ENCODE measurements around the gene KRTAP9-8. TPM values are rescaled to one million over a fixed set of nuclear protein-coding genes. Genes with fewer than 3 reads are reported as not detected.

The KRTAP9-8 gene
- total RNA-seq = not detected in 2 replicates

GRCh38 chr17:41237949-41238437 is at the start of gene KRTAP9-8:
TSS of gene KRTAP9-8 (plus strand) at chr17:41237999. CDS start at chr17:41238052, 53 bp downstream.

GRCh38 chr17:41189837-41190318 is 47.9 kb upstream of the KRTAP9-8 start, which contains the start of gene KRTAP9-1:
TSS of gene KRTAP9-1 (plus strand) at chr17:41189887. CDS start at chr17:41189887, 0 bp downstream.

GRCh38 chr17:41226598-41227095 is 11.2 kb upstream of the KRTAP9-8 start, which contains the start of gene KRTAP9-2:
TSS of gene KRTAP9-2 (plus strand) at chr17:41226648. CDS start at chr17:41226655, 7 bp downstream.

GRCh38 chr17:41232399-41233105 is 5.2 kb upstream of the KRTAP9-8 start, which contains the start of gene KRTAP9-3:
TSS of gene KRTAP9-3 (plus strand) at chr17:41232449. CDS start at chr17:41232502, 53 bp downstream.

GRCh38 chr17:41249637-41250240 is 11.9 kb downstream of the KRTAP9-8 start, which contains the start of gene KRTAP9-4:
TSS of gene KRTAP9-4 (plus strand) at chr17:41249687. CDS start at chr17:41249721, 34 bp downstream.

GRCh38 chr17:41255381-41256290 is 17.8 kb downstream of the KRTAP9-8 start, which contains the start of gene KRTAP9-9:
TSS of gene KRTAP9-9 (plus strand) at chr17:41255384.

GRCh38 chr17:41265078-41265477 is 27.3 kb downstream of the KRTAP9-8 start, which contains the start of gene KRTAP9-6:
TSS of gene KRTAP9-6 (plus strand) at chr17:41265378. CDS start at chr17:41265378, 0 bp downstream.

GRCh38 chr17:41275648-41276190 is 37.9 kb downstream of the KRTAP9-8 start, which contains the start of gene KRTAP9-7:
TSS of gene KRTAP9-7 (plus strand) at chr17:41275698. CDS start at chr17:41275698, 0 bp downstream.

Small RNA genes within 50 kb of the gene (small RNA-seq; reads per million reads assigned to genes)
- gene KRTAP9-10P (ENCODE audit: low replicate concordance) = not detected

Other genes with a start within 250 kb of the KRTAP9-8 start
- gene KRTAP3-3, start 243.8 kb upstream of the KRTAP9-8 start, total RNA-seq = not detected in 2 replicates
- not detected in 2 replicates for gene KRTAP3-2, start 238.1 kb upstream of the KRTAP9-8 start, total RNA-seq
- not detected in 2 replicates for gene KRTAP3-1, start 228.9 kb upstream of the KRTAP9-8 start, total RNA-seq
- gene KRTAP1-5, start 210.8 kb upstream of the KRTAP9-8 start, total RNA-seq = 1.5 and 14.2 TPM in 2 replicates
- not detected in 2 replicates for gene KRTAP1-4, start 207.8 kb upstream of the KRTAP9-8 start, total RNA-seq
- gene KRTAP1-3, start 203.1 kb upstream of the KRTAP9-8 start, total RNA-seq = not detected in 2 replicates
- gene KRTAP1-1, start 196.5 kb upstream of the KRTAP9-8 start, total RNA-seq = not detected in 2 replicates
- gene KRTAP2-1, start 190.7 kb upstream of the KRTAP9-8 start, total RNA-seq = not detected in 2 replicates
- not detected in 2 replicates for gene KRTAP2-2, start 182.8 kb upstream of the KRTAP9-8 start, total RNA-seq
- 0.72 TPM in 1 of 2 replicates, not detected in the other for gene KRTAP2-3, start 177.9 kb upstream of the KRTAP9-8 start, total RNA-seq
- not detected in 2 replicates for gene KRTAP2-4, start 172.1 kb upstream of the KRTAP9-8 start, total RNA-seq
- not detected in 2 replicates for gene KRTAP4-7, start 153.8 kb upstream of the KRTAP9-8 start, total RNA-seq
- gene KRTAP4-8, start 139.9 kb upstream of the KRTAP9-8 start, total RNA-seq = not detected in 2 replicates
- gene KRTAP4-16, start 135.8 kb upstream of the KRTAP9-8 start, total RNA-seq = not detected in 2 replicates
- gene KRTAP4-9, start 132.6 kb upstream of the KRTAP9-8 start, total RNA-seq = not detected in 2 replicates
- gene KRTAP4-11, start 119.6 kb upstream of the KRTAP9-8 start, total RNA-seq = not detected in 2 replicates
- not detected in 2 replicates for gene KRTAP4-12, start 113.8 kb upstream of the KRTAP9-8 start, total RNA-seq
- gene KRTAP4-6, start 97.5 kb upstream of the KRTAP9-8 start, total RNA-seq = not detected in 2 replicates
- not detected in 2 replicates for gene KRTAP4-5, start 88.2 kb upstream of the KRTAP9-8 start, total RNA-seq
- not detected in 2 replicates for gene KRTAP4-4, start 77.3 kb upstream of the KRTAP9-8 start, total RNA-seq
- not detected in 2 replicates for gene KRTAP4-3, start 69.8 kb upstream of the KRTAP9-8 start, total RNA-seq
- gene KRTAP4-2, start 59.8 kb upstream of the KRTAP9-8 start, total RNA-seq = not detected in 2 replicates
- gene KRTAP4-1, start 53.1 kb upstream of the KRTAP9-8 start, total RNA-seq = not detected in 2 replicates
- gene KRTAP9-1, start 48.1 kb upstream of the KRTAP9-8 start, total RNA-seq = not detected in 2 replicates
- gene KRTAP9-2, start 11.4 kb upstream of the KRTAP9-8 start, total RNA-seq = not detected in 2 replicates
- gene KRTAP9-3, start 5.5 kb upstream of the KRTAP9-8 start, total RNA-seq = not detected in 2 replicates
- not detected in 2 replicates for gene KRTAP9-4, start 11.7 kb downstream of the KRTAP9-8 start, total RNA-seq
- not detected in 2 replicates for gene KRTAP9-9, start 17.4 kb downstream of the KRTAP9-8 start, total RNA-seq
- not detected in 2 replicates for gene KRTAP9-6, start 27.4 kb downstream of the KRTAP9-8 start, total RNA-seq
- not detected in 2 replicates for gene KRTAP9-7, start 37.7 kb downstream of the KRTAP9-8 start, total RNA-seq
- gene KRTAP29-1, start 64.9 kb downstream of the KRTAP9-8 start, total RNA-seq = not detected in 2 replicates
- gene KRTAP16-1, start 71.3 kb downstream of the KRTAP9-8 start, total RNA-seq = not detected in 2 replicates
- gene KRTAP17-1, start 77.7 kb downstream of the KRTAP9-8 start, total RNA-seq = not detected in 2 replicates
- not detected in 2 replicates for gene KRT33A, start 112.8 kb downstream of the KRTAP9-8 start, total RNA-seq
- gene KRT33B, start 131.8 kb downstream of the KRTAP9-8 start, total RNA-seq = not detected in 2 replicates
- gene KRT34, start 144.3 kb downstream of the KRTAP9-8 start, total RNA-seq = 2.2 and 4.7 TPM in 2 replicates
- gene KRT31, start 159.6 kb downstream of the KRTAP9-8 start, total RNA-seq = not detected in 2 replicates
- gene KRT37, start 186.6 kb downstream of the KRTAP9-8 start, total RNA-seq = not detected in 2 replicates
- under 0.01 TPM in 1 of 2 replicates, not detected in the other for gene KRT38, start 203.0 kb downstream of the KRTAP9-8 start, total RNA-seq
- gene KRT32, start 229.4 kb downstream of the KRTAP9-8 start, total RNA-seq = not detected in 2 replicates
- gene KRT35, start 243.2 kb downstream of the KRTAP9-8 start, total RNA-seq = not detected in 2 replicates

Measured in placental pericyte (primary cell).